NCI-H510A treated with DMSO at 0.1 percent for 48 hours (cell line): Measurements from ENCODE around the gene LAMB1.
"Not testable (repeated sequence)": the region's sequence is repeated elsewhere in the genome, so short reads cannot be mapped to it uniquely, and the experiment has no call there.

Experiments used
- DNase-seq: peaks from one replicate; lab custom pipeline; 2025; lab: John Stamatoyannopoulos, UW

The LAMB1 gene

DNA sequence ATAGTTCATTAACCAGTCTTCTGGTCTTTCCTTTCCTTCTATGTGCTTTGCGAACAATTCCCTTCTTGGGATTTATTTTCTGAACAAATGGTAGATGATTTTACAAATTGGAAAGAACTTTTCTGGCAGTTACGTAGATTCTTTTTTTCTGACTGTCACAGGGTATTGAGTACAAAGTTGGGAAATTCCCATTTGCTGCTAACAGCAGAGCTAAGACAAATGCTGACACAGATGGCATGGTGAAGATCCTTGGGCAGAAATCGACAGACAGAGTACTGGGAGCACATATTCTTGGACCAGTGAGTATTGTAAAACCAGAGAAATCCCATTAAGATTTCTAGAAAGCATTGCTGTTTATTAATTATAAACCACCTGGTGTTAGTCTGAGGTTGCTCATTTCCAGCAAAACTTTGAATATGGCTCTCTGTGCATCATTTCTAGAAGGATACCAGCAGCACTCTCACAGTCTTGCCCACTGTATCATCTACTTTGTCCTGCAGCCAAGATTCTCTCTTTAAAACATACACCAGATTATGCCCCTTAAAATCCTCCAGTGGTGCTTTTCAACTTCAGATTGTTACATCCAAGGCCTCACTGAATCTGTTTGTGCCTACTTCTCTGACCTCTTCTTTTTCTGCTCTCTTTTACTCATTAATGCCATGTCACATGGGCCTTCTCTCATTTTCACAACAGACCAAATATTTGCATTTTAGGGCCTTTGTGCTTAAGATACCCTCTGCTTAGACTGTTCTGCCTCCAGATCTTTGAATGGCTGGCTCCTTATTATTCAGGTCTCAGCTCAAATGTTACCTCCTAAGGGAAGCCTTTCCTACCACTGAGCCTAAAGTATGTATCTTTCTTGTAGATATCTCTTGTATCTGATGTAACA lies 85.0 kb downstream of the LAMB1 start:
- no peak for DNase-seq

DNA sequence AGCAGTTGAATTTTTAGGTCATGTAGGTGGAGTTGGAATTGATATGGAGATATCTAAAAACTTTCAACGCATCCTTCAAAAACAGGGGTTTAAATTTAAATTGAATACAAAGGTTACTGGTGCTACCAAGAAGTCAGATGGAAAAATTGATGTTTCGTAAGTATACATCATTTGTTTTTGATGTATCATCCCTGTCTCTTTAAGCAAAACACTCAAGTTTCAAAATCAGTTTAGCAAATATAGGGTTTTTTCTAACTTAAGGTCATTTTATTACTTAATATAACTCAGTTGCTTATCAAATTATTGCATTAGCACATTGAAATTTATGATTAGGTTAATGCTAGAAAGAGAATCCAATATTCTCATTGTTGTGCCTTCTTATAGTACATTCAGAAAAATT lies 87.4 kb downstream of the LAMB1 start:
- DNase-seq: no peak

DNA sequence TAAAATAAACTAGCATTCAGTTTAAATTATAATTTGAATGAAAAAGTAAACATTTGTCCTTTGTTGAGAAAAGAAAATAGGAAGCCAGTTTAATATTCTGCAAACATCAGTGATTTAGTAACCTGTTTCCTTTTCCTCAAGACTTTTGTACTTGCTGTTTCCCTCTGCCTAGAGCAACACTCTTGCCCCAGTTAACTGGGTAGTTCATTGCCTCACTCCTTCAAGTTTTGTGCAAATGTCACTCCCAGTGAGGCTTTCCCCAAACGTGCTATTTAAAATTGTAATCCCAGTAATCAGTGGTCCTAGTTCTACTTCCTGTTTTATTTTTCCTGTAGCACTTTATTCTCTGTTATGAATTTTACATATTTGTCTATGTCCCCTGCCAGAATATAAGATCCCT lies 88.1 kb downstream of the LAMB1 start:
- DNase-seq: no peak

DNA sequence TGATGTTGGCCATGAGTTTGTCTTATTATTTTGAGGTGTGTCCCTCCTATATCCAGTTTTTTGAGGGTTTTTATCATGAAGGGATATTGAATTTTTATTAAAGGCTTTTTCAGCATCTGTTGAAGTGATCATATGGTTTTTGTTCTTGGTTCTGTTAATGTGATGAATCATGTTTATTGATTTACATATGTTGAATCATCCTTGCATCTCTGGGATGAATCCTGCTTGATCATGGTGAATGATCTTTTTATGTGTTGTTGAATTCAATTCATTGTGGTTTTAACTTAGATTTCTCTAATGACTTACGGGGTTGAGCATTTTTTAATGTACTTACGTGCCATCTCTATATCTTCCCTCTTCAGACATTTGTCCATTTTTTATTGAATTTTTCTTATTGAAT lies 89.1 kb downstream of the LAMB1 start:
- no peak for DNase-seq

DNA sequence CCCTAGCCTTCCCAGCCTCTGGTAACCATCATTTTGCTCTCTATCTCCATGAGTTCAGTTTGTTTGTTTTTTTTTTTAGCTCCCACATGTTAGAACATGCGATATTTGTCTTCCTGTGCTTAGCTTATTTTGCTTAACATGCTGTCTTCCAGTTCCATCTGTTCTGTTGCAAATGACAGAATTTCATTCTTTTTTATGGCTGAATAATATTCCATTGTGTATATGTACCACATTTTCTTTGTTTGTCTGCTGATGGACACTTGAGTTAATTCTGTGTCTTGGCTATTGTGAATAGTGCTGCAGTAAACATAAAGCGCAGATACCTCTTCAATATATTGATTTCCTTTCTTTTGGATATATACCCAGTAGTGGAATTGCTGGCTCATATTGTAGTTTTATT lies 91.0 kb downstream of the LAMB1 start:
- DNase-seq: no peak

DNA sequence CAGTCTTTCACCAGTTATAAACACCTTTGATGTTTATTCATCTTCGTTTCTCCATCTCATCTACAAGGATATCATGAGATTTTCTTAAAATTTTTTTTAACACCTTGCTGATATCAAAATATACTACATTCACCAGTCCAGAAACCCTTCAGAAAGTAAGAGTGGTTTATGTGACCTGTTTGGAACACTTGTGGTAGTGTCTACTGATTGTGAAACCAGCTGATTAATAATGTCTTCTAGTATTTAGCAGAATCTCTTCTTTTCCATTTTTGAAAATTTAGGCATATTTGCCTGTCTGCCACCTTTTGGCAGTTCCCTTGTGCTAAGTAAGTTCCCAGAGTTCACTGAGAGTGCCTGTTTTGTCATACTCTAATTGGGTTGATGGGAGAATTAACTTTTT lies 93.5 kb downstream of the LAMB1 start:
- DNase-seq: no peak

DNA sequence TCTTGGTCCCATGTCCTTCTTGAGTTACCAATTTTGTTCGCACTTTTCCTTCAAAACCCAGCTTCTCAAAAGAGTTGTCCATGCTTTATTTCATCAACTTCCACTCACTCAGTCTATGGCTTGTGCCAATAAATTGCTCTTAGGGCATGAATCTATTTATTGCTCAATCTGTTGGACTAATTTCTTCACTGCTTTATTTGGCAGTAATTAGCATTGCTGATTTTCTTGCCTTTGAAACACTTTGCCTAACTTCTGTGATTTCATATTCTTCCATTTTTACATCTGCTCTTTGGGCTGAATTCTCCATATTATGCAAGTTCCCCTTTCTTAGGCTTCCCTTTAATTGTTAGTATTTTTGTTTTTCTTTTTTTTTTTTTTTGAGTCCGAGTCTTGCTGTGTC lies 95.2 kb downstream of the LAMB1 start:
- DNase-seq: no peak

DNA sequence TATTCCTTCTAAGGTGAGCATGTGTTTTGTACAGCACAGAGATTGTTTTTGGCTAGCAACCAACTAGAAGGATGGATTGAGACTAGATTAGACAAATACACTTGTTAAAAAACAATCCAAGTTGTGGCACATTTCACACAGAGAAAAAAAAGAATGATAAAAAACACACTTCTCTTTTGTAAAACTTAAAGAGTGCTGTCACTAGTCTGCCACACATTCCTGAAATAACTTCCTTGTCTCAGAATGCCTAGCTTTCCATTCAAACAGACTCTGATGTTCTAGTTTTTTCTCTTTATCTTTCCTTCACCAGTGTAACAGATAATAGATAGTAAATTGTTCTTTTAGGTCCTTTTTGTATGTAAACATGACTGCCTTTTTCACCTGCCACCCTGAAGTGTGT lies 100.6 kb downstream of the LAMB1 start:
- no peak for DNase-seq

DNA sequence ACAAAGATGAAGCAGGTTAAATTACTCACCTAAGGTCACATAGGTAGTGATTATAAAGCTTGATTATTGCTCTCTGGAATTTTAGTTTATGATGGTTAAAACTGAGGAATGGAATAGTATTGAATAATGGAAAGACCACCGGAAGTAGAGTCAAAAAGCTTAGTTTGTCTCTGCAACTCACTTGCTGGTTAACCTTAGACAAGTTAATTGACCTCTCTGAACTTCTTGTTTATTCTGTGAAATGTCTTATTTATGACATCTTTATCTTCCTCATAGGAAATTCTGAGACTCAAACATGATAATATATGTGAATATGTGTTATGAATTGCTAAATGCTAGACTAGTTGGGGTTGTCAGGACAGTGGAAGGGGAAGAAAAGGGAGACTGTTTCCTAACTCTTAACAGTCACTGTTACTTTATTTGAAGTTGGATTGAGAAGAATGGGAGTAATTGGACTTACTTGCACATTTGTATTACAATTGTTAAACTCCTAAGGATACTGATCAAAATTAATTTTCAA lies 102.4 kb downstream of the LAMB1 start:
- no peak for DNase-seq

DNA sequence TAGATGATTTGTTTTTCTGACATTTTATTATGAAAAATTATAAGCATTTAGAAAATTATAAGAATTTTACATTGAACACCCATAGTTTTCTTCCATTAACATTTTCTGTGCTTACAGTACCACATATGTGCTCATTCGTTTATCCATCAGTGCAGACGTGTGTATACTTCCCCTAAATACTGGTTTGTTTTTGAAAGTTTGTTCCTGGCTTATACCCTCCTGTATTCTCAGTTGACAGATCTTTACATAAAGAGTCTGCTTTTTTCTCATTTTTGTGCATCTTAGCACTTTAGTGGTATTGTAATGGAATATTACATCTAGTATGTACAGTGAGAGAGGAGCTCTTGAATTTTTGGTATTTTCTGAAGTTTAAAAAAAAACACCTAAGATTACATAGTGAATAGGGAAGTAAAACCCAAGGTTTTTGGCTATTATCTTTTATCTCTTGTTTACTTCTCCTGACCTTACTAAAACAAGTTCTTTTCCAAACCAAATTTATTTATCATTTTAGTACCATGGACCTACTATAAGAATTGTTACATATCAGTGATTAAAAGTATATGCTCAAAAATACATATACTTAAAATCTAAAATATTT lies 103.9 kb downstream of the LAMB1 start:
- no peak for DNase-seq

DNA sequence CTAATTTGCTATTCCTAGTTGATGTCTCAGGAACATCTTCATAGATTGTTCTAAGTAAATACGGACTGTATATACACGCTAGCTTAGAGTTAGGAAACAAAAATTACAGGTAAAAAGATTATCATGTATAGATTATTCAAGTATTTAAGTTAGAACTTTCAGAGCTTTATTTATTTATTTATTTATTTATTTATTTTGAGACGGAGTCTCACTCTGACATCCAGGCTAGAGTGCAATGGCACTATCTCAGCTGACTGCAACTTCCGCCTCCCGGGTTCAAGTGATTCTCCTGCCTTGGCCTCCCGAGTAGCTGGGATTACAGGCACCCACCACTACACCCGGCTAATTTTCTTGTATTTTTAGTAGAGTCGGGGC lies 110.6 kb downstream of the LAMB1 start:
- DNase-seq: not testable (repeated sequence)

DNA sequence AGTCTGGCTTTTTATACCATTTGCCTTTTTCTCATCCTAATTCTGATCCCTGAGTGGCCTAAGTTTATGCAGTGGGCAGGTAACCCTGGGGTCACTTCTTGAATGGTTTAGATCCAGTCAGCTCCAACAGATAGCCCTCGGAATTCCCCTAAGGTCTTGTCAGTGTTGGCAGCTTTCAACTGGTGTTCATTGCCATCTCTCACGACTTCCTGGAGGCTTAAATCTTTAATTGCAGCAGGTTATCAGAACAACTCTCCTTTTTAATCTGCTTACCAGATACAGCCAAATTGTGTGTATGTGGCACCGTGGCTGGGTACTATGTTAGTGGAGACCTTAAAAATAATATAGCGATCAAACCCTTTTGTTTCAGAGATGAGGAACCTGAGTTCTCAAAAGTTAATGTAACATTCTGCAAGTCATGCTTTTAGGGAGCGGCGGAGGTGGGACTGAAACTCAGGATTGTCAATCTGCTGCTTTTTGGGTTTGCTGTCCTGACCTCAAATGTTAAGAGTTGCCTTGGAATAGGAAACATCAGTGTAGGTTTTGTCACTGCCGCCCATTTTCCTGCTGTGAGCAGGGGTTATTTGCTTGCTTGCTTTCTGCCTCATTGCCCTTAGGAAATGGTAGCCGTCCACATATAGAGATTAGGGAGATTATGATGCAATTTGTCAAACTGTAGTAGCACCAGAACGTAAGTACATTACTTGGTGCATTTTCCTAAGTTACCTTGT lies 111.2 kb downstream of the LAMB1 start:
- no peak for DNase-seq

DNA sequence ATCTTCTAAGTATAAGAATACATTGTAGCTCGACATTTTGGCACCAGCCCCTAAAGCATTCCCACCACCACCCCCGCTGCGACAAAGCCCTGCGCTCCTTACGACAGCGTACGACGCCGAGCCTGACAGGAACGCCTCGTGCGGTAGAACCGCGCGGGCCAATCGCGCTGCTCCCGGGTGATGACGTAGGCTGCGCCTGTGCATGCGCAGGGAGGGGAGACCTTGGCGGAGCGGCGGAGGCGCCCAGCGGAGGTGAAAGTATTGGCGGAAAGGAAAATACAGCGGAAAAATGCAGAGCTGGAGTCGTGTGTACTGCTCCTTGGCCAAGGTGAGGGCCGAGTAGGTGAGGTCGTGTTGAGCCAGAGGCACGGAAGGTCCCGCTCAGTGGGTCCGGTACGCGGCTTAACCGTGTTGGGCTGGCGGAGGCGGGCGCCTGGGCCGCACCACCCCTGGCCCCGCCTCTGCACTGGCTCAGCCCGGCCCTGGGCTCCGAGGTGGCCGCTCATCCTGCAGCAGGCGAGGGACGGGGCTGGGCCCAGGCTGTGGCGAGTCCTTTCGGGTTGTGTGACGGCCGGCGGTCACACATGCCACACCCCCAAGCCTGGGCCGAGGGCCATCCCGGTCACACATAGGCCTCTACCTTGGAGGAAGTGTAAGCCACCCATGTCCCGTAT lies 111.9 kb downstream of the LAMB1 start, which contains the start of gene DLD:
TSS of gene DLD (plus strand) at position 222 of the 674 bp plus-strand sequence. CDS start at position 290, 68 bp downstream.
- peak; percentile 77 for DNase-seq

DNA sequence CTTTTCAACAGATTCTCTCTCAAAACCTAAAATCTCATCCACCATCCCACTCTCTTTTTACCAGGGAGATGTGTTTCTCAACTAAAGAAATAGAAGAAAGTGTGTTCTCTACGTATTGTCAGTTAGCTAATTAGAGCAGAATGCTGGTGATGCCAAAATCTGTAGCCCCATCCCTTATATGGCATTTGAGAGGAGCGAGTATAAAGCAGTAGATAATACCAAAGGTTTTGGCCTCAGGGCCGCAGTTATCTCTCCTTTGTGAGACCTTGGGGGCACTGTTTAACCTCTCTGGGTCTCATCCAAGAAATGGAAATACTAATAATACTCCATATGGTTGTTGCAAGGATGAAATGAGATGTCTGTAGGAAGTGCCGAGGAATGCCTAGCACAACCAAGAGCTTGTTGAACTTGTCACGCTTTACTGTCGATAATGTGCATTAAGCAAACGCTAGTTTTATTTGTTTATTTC lies 112.4 kb downstream of the LAMB1 start:
- DNase-seq: peak; percentile 70

DNA sequence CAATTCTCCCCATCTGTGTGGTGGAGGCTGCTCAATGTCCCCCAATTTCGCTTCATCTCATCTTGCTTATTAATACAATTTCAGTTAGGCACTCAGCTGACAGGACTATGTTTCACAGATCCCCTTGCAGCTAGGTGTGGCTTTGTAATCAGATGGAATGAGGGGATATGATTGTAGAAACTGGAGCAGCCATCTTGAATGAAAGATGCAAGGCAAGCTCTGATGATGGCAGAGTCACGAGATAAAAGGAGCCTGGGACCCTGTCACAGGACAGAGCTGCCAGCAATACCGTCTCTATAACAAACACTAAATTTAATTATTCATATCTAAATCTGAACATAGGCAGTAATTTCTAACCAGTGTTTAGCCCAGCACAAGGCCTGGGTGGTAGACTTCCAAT lies 113.0 kb downstream of the LAMB1 start:
- DNase-seq: no peak

DNA sequence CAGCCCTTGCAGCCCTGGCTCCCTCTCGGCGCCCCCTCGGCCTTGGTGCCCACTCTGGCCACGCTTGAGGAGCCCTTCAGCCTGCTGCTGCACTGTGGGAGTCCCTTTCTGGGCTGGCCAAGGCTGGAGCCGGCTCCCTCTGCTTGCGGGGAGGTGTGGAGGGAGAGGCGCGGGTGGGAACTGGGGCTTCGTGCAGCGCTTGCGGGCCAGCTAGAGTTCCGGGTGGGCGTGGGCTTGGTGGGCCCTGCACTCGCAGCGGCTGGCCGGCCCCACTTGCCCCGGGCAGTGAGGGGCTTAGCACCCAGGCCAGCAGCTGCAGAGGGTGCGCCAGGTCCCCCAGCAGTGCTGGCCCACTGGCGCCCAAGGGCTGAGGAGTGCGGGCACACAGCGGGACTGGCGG lies 115.1 kb downstream of the LAMB1 start:
- not testable (repeated sequence) for DNase-seq

DNA sequence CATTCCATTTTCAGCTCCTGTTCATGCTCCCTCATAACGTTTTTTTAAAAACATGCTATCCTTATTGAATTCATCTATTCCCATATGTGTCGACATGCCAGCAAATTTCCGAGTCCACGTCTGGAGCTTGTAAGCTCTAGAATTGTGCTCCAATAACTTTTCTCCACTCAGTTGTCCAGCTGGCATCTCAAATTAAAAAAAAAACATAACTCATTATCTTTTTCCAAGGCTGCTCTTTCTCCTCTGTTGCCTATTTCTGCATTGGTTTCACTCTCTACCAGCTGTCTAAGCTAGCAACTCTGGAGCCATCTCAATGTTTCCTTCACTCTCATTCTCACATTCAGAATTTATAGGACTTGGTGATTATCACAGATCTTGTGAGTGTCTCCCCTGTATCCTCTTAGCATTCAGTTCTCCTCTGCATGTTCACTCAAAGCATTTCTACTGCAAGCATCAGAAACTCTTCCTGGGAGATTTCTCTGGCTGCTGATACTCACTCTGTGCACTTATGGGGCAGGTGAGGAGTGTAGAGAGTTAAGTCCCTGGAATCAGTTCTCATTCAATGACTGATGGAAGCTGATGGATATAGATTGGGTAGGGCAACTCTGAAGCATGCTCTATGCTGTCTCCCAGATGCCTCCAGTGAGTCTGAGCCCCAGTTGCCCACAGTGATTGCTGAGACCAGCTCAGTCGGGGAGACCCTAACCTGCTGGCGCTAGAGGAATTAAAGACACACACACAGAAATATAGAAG lies 118.7 kb downstream of the LAMB1 start:
- DNase-seq: no peak

DNA sequence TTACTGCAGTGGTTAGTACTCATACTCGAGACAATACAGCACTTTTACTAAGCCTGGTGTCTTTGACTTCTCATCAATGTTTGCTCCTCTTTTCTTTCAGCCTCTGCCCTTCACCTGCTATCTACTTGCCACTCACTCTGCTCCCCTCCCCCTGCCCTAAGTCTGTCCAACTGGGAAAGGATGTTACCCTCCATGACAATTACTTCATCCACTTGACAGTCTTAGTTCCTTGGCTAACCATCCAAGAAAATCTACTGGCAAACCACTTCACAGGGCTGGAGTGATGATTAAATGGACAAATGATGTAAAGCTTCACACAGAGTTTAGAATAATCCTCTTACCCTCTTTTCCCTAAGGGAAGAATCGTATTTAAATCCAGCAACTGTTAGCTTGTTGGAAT lies 120.2 kb downstream of the LAMB1 start:
- no peak for DNase-seq

DNA sequence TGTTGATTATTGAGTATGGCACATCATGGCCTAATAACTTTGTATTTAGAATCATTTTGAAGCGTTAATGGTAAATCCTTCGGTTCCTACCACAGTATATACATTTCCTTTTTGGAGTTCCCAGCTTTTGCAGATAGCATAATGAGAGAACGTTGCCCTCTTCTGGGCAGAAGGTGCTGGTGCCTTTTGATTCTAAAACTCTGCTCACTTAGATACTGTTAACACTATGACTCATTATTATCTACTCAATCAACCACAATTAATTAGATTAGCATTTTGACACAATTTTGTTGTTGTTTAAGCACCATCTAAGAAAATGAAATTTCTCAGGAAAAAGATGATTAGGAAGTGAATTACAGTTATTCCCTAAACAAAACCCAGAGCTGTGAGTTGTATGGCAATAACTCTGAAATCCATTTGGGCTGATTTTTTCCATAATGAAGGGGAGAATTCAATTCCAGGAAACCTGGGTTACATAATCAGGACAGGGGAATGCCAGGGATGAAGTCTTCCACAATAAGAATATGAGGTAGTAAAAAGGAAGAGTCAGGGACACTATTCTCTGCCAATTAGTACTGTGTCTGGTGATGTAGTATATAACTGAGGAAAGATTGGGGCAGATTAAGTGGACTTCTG lies 123.4 kb downstream of the LAMB1 start:
- peak; percentile 27 for DNase-seq

DNA sequence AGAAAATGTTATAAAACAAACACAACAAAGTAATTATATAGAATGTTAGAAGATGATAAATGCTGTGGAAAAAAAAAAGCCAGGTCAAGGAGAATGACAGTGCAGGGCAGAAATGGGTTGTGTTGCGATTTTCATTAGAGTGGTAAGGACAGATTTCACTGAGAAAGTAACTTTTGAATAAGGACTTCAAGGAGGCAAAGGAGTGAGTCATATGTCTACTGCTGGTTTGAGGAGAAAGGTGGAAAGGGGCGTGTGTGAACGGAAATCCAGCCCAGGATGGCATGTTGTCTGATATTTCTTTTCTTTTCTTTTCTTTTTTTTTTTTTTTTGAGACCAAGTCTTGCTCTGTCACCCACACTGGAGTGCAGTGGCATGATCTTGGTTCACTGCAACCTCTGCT lies 124.3 kb downstream of the LAMB1 start:
- DNase-seq: no peak
